Thoracic aorta (tissue), 2 donors: ENCODE results near the gene ZDBF2. TPM values are rescaled to one million over a fixed set of nuclear protein-coding genes. Genes with fewer than 3 reads are reported as not detected.

Experiments
- ATAC-seq: fragments of 150-250 bp; one replicate; pipeline ENCODE4 v1.8.0; 2017; ENCODE audit warnings: low read depth; ENCODE audit not compliant: insufficient number of reproducible peaks, low FRiP score
- DNase-seq: peaks from one replicate; pipeline ENCODE4 v3.0.0-alpha.2; 2020; ENCODE audit warnings: low spot score
- H3K27ac ChIP-seq, 2 donors: fragments of 200-600 bp; sonication (generic); 1 replicate in 1 of 2; 2 replicates in 1 of 2; pipeline ENCODE4 v1.5.1; 2016; ENCODE audit warnings: mild to moderate bottlenecking in 2 of 2, moderate library complexity in 2 of 2
- H3K27me3 ChIP-seq: fragments of 200-600 bp; sonication (generic); replicated peaks from 2 replicates; pipeline ENCODE4 v1.6.0; 2016; ENCODE audit warnings: mild to moderate bottlenecking; ENCODE audit not compliant: insufficient read depth
- H3K36me3 ChIP-seq: fragments of 200-600 bp; sonication (generic); one replicate; pipeline ENCODE4 v1.5.1; 2016
- H3K4me1 ChIP-seq, 2 donors: fragments of 200-600 bp; sonication (generic); 1 replicate in 1 of 2; 2 replicates in 1 of 2; pipeline versions ENCODE4 v1.5.1 to v1.6.0; 2016; ENCODE audit warnings: low read depth in 2 of 2, mild to moderate bottlenecking in 1 of 2; ENCODE audit not compliant: control insufficient read depth in 1 of 2
- H3K4me3 ChIP-seq: fragments of 200-600 bp; sonication (generic); 2 replicates; pipeline ENCODE4 v1.5.1; 2016; ENCODE audit warnings: mild to moderate bottlenecking
- H3K9me3 ChIP-seq: fragments of 200-600 bp; sonication (generic); 2 replicates; pipeline ENCODE4 v1.5.1; 2016
- total RNA-seq, 2 donors: library from RNA; depleted of rRNA; stranded (reverse); fragments of >200 nt; gene quantifications; one replicate each; pipeline versions ENCODE4 v1.1.0 to v1.2.3, GENCODE V29; 2016
- TF ChIP-seq, protein P1 (sequence below): fragments of 200-600 bp; sonication (generic); IDR thresholded peaks from one replicate; pipeline ENCODE4 v1.5.1; 2019; ENCODE audit warnings: antibody characterized with exemption

ZDBF2 gene
- total RNA-seq, 2 donors from 2014 or later = 12.7 to 18.3 TPM

DNA sequence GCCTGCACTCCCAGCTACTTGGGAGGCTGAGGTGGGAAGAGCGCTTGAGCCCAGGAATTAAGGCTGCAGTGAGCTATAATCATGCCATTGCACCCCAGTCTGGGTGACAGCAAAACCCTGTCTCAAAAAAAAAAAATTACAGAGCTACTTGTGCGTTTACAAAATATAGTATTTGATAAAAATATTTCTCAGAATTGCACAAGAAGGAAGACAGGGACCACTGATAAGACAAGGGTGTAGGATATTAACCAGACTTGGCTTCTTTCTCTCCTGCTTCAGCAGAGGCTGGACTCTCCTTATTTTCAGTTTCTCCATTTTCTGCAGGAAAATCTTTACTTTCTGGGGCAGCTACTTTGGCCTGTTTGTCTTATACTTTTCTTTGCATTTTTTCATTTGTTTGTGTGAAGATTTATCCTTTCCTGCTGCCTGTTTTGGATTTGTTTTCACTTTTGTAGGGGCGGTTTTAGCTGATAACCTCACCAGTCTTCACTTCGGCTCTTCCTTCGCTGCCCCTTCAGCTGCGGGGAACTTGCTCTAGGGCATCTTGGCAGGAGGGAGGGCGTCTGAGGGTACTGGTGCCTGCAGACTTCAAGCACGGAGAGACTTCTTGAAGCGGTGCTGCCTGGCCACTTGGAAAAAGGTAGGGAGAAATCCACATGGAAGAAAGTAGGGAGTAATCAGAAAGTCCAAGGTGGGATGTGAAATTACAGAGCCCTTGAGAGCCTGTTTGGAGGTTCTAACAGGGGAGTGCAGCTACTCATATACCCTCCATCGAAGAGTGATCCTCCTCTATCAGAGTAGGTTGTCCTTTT, 14.9 kb upstream of the ZDBF2 start:
- H3K4me3 ChIP-seq = no peak overlapping the region
- H3K4me1 ChIP-seq = no peaks in the 10 kb centered on the region
- H3K27ac ChIP-seq = no peak overlapping the region
- H3K9me3 ChIP-seq = no peaks in the 10 kb centered on the region
- no peak for DNase-seq
- H3K27me3 ChIP-seq = peaks cover 18% of the 10 kb centered on the region
- no peak for ATAC-seq
- TF ChIP-seq, protein P1, sequence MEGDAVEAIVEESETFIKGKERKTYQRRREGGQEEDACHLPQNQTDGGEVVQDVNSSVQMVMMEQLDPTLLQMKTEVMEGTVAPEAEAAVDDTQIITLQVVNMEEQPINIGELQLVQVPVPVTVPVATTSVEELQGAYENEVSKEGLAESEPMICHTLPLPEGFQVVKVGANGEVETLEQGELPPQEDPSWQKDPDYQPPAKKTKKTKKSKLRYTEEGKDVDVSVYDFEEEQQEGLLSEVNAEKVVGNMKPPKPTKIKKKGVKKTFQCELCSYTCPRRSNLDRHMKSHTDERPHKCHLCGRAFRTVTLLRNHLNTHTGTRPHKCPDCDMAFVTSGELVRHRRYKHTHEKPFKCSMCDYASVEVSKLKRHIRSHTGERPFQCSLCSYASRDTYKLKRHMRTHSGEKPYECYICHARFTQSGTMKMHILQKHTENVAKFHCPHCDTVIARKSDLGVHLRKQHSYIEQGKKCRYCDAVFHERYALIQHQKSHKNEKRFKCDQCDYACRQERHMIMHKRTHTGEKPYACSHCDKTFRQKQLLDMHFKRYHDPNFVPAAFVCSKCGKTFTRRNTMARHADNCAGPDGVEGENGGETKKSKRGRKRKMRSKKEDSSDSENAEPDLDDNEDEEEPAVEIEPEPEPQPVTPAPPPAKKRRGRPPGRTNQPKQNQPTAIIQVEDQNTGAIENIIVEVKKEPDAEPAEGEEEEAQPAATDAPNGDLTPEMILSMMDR = no peak
- no peaks in the 10 kb centered on the region for H3K36me3 ChIP-seq

DNA sequence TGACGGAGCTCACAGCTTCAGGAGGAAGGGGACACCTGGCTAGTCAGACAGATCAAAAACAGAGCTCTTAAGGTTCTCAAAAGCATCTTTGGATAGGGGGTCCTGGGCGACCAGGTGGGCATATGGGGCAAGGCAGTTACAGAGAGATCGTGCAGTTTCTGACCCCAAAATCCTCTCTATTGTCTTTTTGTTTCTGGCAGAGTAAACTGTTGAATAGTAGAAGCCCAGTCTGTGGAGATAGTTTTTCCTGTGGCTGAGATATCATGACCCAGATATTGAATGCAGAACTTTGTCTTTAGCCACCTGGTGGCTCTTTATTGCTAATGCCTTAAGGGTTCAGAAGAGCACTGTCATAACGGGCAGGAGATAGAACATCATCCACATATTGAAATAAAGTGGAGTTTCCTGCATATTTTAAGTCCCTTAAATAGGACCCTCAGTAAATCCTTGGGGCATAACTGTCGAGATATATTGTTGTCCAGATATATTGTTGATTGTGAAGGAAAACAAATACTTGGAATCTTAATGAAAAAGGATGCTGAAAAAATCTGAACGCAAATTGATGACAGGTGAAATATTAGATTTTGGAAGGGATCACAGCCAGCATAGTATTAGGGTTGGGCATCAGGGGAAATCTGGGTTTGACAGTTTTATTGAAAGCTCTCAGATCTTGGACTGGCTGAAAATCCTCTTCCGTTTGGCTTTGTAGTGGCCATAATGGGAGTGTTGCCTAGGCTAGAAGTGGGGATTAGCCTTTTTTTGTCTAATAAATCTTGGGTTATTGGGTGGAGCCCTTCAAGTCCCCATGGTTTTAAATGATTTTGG, 14.1 kb upstream of the ZDBF2 start:
- TF ChIP-seq, protein P1 = peak; percentile 16
- H3K27me3 ChIP-seq = peaks cover 24% of the 10 kb centered on the region
- no peak overlapping the region for H3K4me3 ChIP-seq
- DNase-seq = no peak
- no peaks in the 10 kb centered on the region for H3K9me3 ChIP-seq
- H3K36me3 ChIP-seq = no peaks in the 10 kb centered on the region
- no peaks in the 10 kb centered on the region for H3K4me1 ChIP-seq
- H3K27ac ChIP-seq = no peak overlapping the region
- ATAC-seq = no peak

DNA sequence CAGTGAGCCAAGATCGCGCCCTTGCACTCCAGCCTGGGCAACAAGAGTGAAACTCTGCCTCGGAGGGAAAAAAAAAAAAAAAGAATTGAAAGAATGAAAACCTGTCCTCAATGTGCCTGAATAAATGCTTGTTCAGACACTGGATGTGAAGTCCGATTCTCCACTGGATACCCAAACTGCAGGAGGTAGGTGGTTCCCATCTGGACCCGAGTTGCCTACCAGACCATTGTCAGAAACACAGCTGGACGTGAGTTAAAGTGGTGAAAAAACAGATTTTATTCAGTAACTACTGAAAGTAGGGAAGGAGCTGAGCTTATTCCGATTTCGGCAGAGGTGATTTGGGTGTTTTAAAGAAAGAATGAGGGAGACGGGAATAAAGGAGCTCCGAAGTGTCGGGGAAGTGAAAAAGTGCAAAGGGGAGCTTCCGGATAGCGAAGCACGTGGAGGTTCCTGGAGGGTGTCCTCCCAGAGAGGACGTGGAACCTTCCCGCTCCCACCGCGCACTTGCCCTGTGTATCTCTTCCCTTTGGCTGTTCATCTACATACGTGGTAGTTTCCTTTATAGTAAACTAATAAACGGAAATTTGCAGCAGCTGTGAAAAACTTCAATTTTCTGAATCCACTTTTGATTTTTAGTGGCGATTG, 10.4 kb upstream of the ZDBF2 start:
- no peak overlapping the region for H3K4me3 ChIP-seq
- no peaks in the 10 kb centered on the region for H3K36me3 ChIP-seq
- DNase-seq (no peak), ATAC-seq (no peak)
- no peaks in the 10 kb centered on the region for H3K4me1 ChIP-seq
- H3K27ac ChIP-seq = no peak overlapping the region
- no peaks in the 10 kb centered on the region for H3K9me3 ChIP-seq
- peaks cover 24% of the 10 kb centered on the region for H3K27me3 ChIP-seq
- TF ChIP-seq, protein P1 = no peak

DNA sequence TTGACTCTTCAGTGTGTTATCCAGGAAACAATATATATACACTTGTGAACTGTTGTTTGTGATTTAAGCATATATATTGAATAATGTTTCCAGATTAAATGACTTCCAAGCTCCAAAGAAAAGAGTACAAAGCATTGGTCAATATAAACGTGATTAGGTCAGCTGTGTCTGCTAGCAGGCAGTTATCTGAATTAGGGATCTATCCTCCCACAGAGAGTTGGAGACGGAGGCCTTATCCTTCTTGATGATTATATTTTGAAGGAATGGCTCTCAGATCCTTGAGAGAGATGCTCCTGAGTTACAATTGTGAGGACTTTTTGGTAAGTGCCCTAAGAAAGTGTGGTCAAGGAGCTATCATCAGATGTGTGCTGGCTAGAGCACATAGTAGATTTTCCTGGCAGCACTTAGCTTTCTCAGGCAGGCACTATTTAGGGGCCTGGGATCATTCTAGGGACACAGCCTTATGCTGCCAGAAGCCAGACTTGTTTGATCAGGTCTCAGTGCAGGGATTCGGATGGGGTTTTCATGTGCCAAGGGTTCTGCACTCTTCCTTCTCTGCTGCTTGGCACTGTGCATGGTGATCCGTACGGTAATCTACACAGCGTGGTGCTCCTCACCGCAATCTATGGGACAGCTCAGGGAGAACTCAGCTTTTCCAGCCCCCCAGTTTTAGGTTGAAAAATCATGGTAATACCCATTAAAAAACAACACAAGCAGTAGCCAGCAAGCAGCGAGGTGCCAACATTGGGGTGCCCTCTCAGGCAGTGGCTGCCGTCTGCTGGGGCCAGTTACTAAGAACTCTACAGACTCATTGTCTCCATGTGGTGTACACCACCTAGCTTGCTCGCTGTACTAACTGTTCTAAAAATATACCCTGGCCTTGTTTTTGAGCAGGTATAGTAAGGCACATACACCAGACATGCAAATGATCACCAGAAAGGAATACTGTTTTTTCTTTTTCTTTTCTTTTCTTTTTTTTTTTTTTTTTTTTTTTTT, 8.0 kb upstream of the ZDBF2 start:
- H3K27me3 ChIP-seq = peaks cover 24% of the 10 kb centered on the region
- ATAC-seq = no peak
- no peak for DNase-seq

More for the DNA sequence above, 8.0 kb upstream of the ZDBF2 start:
- no peaks in the 10 kb centered on the region for H3K4me1 ChIP-seq
- H3K27ac ChIP-seq = no peak overlapping the region
- H3K36me3 ChIP-seq = no peaks in the 10 kb centered on the region
- TF ChIP-seq, protein P1 = no peak
- no peaks in the 10 kb centered on the region for H3K9me3 ChIP-seq
- H3K4me3 ChIP-seq = no peak overlapping the region
